Activated naive CD4-positive, alpha-beta T cell treated with anti-CD3 and anti-CD28 coated beads, Interleukin-2, amount 50 U/mL, for 24 hours (primary cell): ENCODE results near the gene CLECL1.
"Not testable (repeated sequence)": the region's sequence is repeated elsewhere in the genome, so short reads cannot be mapped to it uniquely, and the experiment has no call there.

Experiments
- H3K27ac Mint-ChIP-seq: one replicate; pipeline ENCODE4 v1.8.0; 2021; ENCODE audit warnings: mild to moderate bottlenecking, mixed read lengths
- H3K27me3 Mint-ChIP-seq: one replicate; pipeline ENCODE4 v1.8.0; 2021; ENCODE audit warnings: mixed read lengths
- H3K36me3 Mint-ChIP-seq: one replicate; pipeline ENCODE4 v1.8.0; 2021; ENCODE audit warnings: mixed read lengths
- H3K4me1 Mint-ChIP-seq: one replicate; pipeline ENCODE4 v1.8.0; 2021; ENCODE audit warnings: mixed read lengths
- H3K4me3 Mint-ChIP-seq: one replicate; pipeline ENCODE4 v1.8.0; 2021; ENCODE audit warnings: mild to moderate bottlenecking, mixed read lengths
- H3K9me3 Mint-ChIP-seq: one replicate; pipeline ENCODE4 v1.8.0; 2021; ENCODE audit warnings: mixed read lengths

The CLECL1 gene

GRCh38 chr12:9738905-9739304, 6.0 kb upstream of the CLECL1 start:
- not testable (repeated sequence) for H3K36me3 Mint-ChIP-seq
- H3K4me1 Mint-ChIP-seq, result peaks cover 65% of the 10 kb centered on the region
- peak overlapping the region; percentile 77 for H3K27ac Mint-ChIP-seq

GRCh38 chr12:9736936-9737705, 4.2 kb upstream of the CLECL1 start:
- Mint-ChIP-seq H3K27me3 (no peaks in the 10 kb centered on the region), H3K4me1 (peaks cover 61% of the 10 kb centered on the region), H3K4me3 (peak overlapping the region; percentile 72), H3K27ac (peak overlapping the region; percentile 94), H3K36me3 (peaks cover 2% of the 10 kb centered on the region), H3K9me3 (no peaks in the 10 kb centered on the region)

More at GRCh38 chr12:9738905-9739304, 6.0 kb upstream of the CLECL1 start:
- H3K9me3 Mint-ChIP-seq, H3K4me3 Mint-ChIP-seq, H3K27me3 Mint-ChIP-seq: not testable (repeated sequence)

GRCh38 chr12:9735601-9736000, 2.7 kb upstream of the CLECL1 start:
- peaks cover 2% of the 10 kb centered on the region for H3K36me3 Mint-ChIP-seq
- no peaks in the 10 kb centered on the region for H3K27me3 Mint-ChIP-seq
- peaks cover 61% of the 10 kb centered on the region for H3K4me1 Mint-ChIP-seq
- H3K4me3 Mint-ChIP-seq, result no peak overlapping the region
- H3K27ac Mint-ChIP-seq, result no peak overlapping the region
- no peaks in the 10 kb centered on the region for H3K9me3 Mint-ChIP-seq

- no peaks in the 10 kb centered on the region for H3K27me3 Mint-ChIP-seq
- no peaks in the 10 kb centered on the region for H3K36me3 Mint-ChIP-seq
- H3K4me3 Mint-ChIP-seq, result peak overlapping the region; percentile 66
- no peaks in the 10 kb centered on the region for H3K9me3 Mint-ChIP-seq
- peak overlapping the region; percentile 23 for H3K27ac Mint-ChIP-seq
- H3K4me1 Mint-ChIP-seq, result peaks cover 31% of the 10 kb centered on the region
Measured at GRCh38 chr12:9731797-9732196, 1.1 kb downstream of the CLECL1 start.

GRCh38 chr12:9731393-9731792, 1.5 kb downstream of the CLECL1 start:
- Mint-ChIP-seq H3K9me3 (no peaks in the 10 kb centered on the region), H3K36me3 (no peaks in the 10 kb centered on the region), H3K4me3 (peak overlapping the region; percentile 1), H3K4me1 (peaks cover 27% of the 10 kb centered on the region), H3K27me3 (no peaks in the 10 kb centered on the region), H3K27ac (no peak overlapping the region)

GRCh38 chr12:9730591-9730990, 2.3 kb downstream of the CLECL1 start:
- Mint-ChIP-seq H3K27ac (no peak overlapping the region), H3K9me3 (no peaks in the 10 kb centered on the region), H3K4me1 (peaks cover 23% of the 10 kb centered on the region), H3K27me3 (no peaks in the 10 kb centered on the region), H3K4me3 (no peak overlapping the region), H3K36me3 (no peaks in the 10 kb centered on the region)

GRCh38 chr12:9730011-9730410, 2.9 kb downstream of the CLECL1 start:
- Mint-ChIP-seq H3K4me1 (peaks cover 23% of the 10 kb centered on the region), H3K9me3 (no peaks in the 10 kb centered on the region), H3K27ac (no peak overlapping the region), H3K36me3 (no peaks in the 10 kb centered on the region), H3K4me3 (no peak overlapping the region), H3K27me3 (no peaks in the 10 kb centered on the region)

- Mint-ChIP-seq H3K36me3 (no peaks in the 10 kb centered on the region), H3K9me3 (no peaks in the 10 kb centered on the region), H3K27ac (no peak overlapping the region), H3K4me1 (peaks cover 23% of the 10 kb centered on the region), H3K4me3 (no peak overlapping the region), H3K27me3 (no peaks in the 10 kb centered on the region)
Measured at GRCh38 chr12:9729082-9729481, 3.8 kb downstream of the CLECL1 start.

GRCh38 chr12:9727813-9728212, 5.1 kb downstream of the CLECL1 start:
- no peak overlapping the region for H3K4me3 Mint-ChIP-seq
- peaks cover 17% of the 10 kb centered on the region for H3K4me1 Mint-ChIP-seq
- no peaks in the 10 kb centered on the region for H3K36me3 Mint-ChIP-seq
- no peaks in the 10 kb centered on the region for H3K27me3 Mint-ChIP-seq
- no peaks in the 10 kb centered on the region for H3K9me3 Mint-ChIP-seq
- H3K27ac Mint-ChIP-seq, result no peak overlapping the region

GRCh38 chr12:9725213-9725870, 7.6 kb downstream of the CLECL1 start:
- H3K4me3 Mint-ChIP-seq, result no peak overlapping the region
- no peaks in the 10 kb centered on the region for H3K27me3 Mint-ChIP-seq
- peaks cover 16% of the 10 kb centered on the region for H3K4me1 Mint-ChIP-seq
- H3K27ac Mint-ChIP-seq, result no peak overlapping the region
- no peaks in the 10 kb centered on the region for H3K9me3 Mint-ChIP-seq
- H3K36me3 Mint-ChIP-seq, result no peaks in the 10 kb centered on the region

GRCh38 chr12:9724023-9724422, 8.9 kb downstream of the CLECL1 start:
- no peak overlapping the region for H3K27ac Mint-ChIP-seq
- no peaks in the 10 kb centered on the region for H3K27me3 Mint-ChIP-seq
- H3K9me3 Mint-ChIP-seq, result no peaks in the 10 kb centered on the region
- peaks cover 20% of the 10 kb centered on the region for H3K4me1 Mint-ChIP-seq
- no peak overlapping the region for H3K4me3 Mint-ChIP-seq
- H3K36me3 Mint-ChIP-seq, result no peaks in the 10 kb centered on the region

- Mint-ChIP-seq H3K4me1 (peaks cover 20% of the 10 kb centered on the region), H3K27ac (no peak overlapping the region), H3K9me3 (no peaks in the 10 kb centered on the region), H3K4me3 (no peak overlapping the region), H3K36me3 (no peaks in the 10 kb centered on the region), H3K27me3 (no peaks in the 10 kb centered on the region)
Measured at GRCh38 chr12:9721394-9722092, 11.4 kb downstream of the CLECL1 start.

GRCh38 chr12:9719790-9720189, 13.1 kb downstream of the CLECL1 start:
- no peaks in the 10 kb centered on the region for H3K36me3 Mint-ChIP-seq
- no peaks in the 10 kb centered on the region for H3K27me3 Mint-ChIP-seq
- no peak overlapping the region for H3K27ac Mint-ChIP-seq
- peaks cover 31% of the 10 kb centered on the region for H3K4me1 Mint-ChIP-seq
- H3K4me3 Mint-ChIP-seq, result no peak overlapping the region
- H3K9me3 Mint-ChIP-seq, result no peaks in the 10 kb centered on the region

- Mint-ChIP-seq H3K4me3 (no peak overlapping the region), H3K4me1 (peaks cover 31% of the 10 kb centered on the region), H3K27me3 (no peaks in the 10 kb centered on the region), H3K9me3 (no peaks in the 10 kb centered on the region), H3K36me3 (no peaks in the 10 kb centered on the region), H3K27ac (no peak overlapping the region)
Measured at GRCh38 chr12:9718968-9719367, 13.9 kb downstream of the CLECL1 start.

GRCh38 chr12:9717070-9717925, 15.6 kb downstream of the CLECL1 start:
- no peak overlapping the region for H3K4me3 Mint-ChIP-seq
- H3K27ac Mint-ChIP-seq, result no peak overlapping the region
- no peaks in the 10 kb centered on the region for H3K9me3 Mint-ChIP-seq
- H3K4me1 Mint-ChIP-seq, result peaks cover 37% of the 10 kb centered on the region
- no peaks in the 10 kb centered on the region for H3K36me3 Mint-ChIP-seq
- no peaks in the 10 kb centered on the region for H3K27me3 Mint-ChIP-seq
